Measurements from ENCODE around the gene POU2AF1. TPM values are rescaled to one million over a fixed set of nuclear protein-coding genes. Genes with fewer than 3 reads are reported as not detected.

Gene POU2AF1
- total and polyA plus RNA-seq, 2 of the 13 experiments (the other 11 are each of a cell fraction or from before 2014, with no cell fraction given): 1.9 to 3.6 TPM

GRCh38 chr11:111399187-111400031 is 20.3 kb upstream of the POU2AF1 start (continued):
- TF ChIP-seq ZNF124 (CRISPR knock-in tag; IDR thresholded peaks at IDR 0.05) (no peak), ZNF839 (CRISPR knock-in tag; IDR thresholded peaks at IDR 0.05; ENCODE audit: borderline replicate concordance) (no peak), ZNF687 (CRISPR knock-in tag; IDR thresholded peaks at IDR 0.05) (no peak), MXD3 (CRISPR knock-in tag; IDR thresholded peaks at IDR 0.05) (no peak), PHF20 (CRISPR knock-in tag; IDR thresholded peaks at IDR 0.05) (no peak), ZNF224 (CRISPR knock-in tag; IDR thresholded peaks at IDR 0.05) (no peak), YY1 (IDR thresholded peaks at IDR 0.05; ENCODE audit: insufficient read depth, insufficient replicate concordance, low read depth, low read length) (no peak), ARID4A (CRISPR knock-in tag; IDR thresholded peaks at IDR 0.05; ENCODE audit: borderline replicate concordance) (no peak), FOSL1 (CRISPR knock-in tag; IDR thresholded peaks at IDR 0.05; ENCODE audit: borderline replicate concordance) (no peak), SAP130 (CRISPR knock-in tag; IDR thresholded peaks at IDR 0.05; ENCODE audit: low read depth) (no peak), HES4 (CRISPR knock-in tag; IDR thresholded peaks at IDR 0.05; ENCODE audit: borderline replicate concordance) (no peak), NFKB2 (CRISPR knock-in tag; IDR thresholded peaks at IDR 0.05; ENCODE audit: borderline replicate concordance) (no peak), WIZ (CRISPR knock-in tag; IDR thresholded peaks at IDR 0.05) (no peak), MLX (CRISPR knock-in tag; IDR thresholded peaks at IDR 0.05) (no peak), ZSCAN9 (CRISPR knock-in tag; IDR thresholded peaks at IDR 0.05; ENCODE audit: borderline replicate concordance) (no peak), RFX1 (IDR thresholded peaks at IDR 0.05) (no peak), ZNF720 (CRISPR knock-in tag; IDR thresholded peaks at IDR 0.05) (no peak)
